Gastrocnemius medialis (tissue), 4 donors: ENCODE measurements around the gene KLRC2. TPM values are rescaled to one million over a fixed set of nuclear protein-coding genes. Genes with fewer than 3 reads are reported as not detected.
A peak's percentile ranks its signal among the peaks of the same experiment; 100 is the strongest.

Source experiments
- ATAC-seq, 2 donors: fragments of 150-250 bp; one replicate each; pipeline ENCODE4 v1.9.1; 2016
- DNase-seq, 2 donors: peaks; one replicate each; pipeline ENCODE4 v3.0.0-alpha.2; 2019
- H3K27ac ChIP-seq, 4 donors: fragments of 200-600 bp; sonication (generic); 1 replicate in 1 of 4; 2 replicates in 3 of 4; pipeline ENCODE4 v1.5.1; 2016 to 2018; ENCODE audit warnings: mild to moderate bottlenecking in 2 of 4, moderate library complexity in 1 of 4
- H3K27me3 ChIP-seq, 3 donors: fragments of 200-600 bp; sonication (generic) in 2 of 3; 1 replicate in 1 of 3; 2 replicates in 2 of 3; pipeline versions ENCODE4 v1.5.1 to v1.6.0; 2016 to 2019; ENCODE audit warnings: mild to moderate bottlenecking in 1 of 3, moderate library complexity in 1 of 3
- H3K36me3 ChIP-seq, 2 donors: fragments of 200-600 bp; sonication (generic) in 1 of 2; one replicate each; pipeline ENCODE4 v1.5.1; 2017 to 2018
- H3K4me1 ChIP-seq, 2 donors: fragments of 200-600 bp; sonication (generic) in 1 of 2; one replicate each; pipeline ENCODE4 v1.5.1; 2016 to 2017; ENCODE audit warnings: mild to moderate bottlenecking in 2 of 2
- H3K4me3 ChIP-seq, 4 donors: fragments of 200-600 bp; sonication (generic) in 3 of 4; 1 replicate in 1 of 4; 2 replicates in 3 of 4; pipeline ENCODE4 v1.5.1; 2016 to 2019; ENCODE audit warnings: mild to moderate bottlenecking in 2 of 4
- H3K9me3 ChIP-seq, 3 donors: fragments of 200-600 bp; sonication (generic) in 2 of 3; 1 replicate in 1 of 3; 2 replicates in 2 of 3; pipeline ENCODE4 v1.5.1; 2016 to 2019
- CTCF ChIP-seq, 5 experiments: fragments of 450-650 bp in 3 of 5; fragments of 200-600 bp in 2 of 5; sonication (generic) in 2 of 5; IDR thresholded peaks in 4 of 5; conservative IDR thresholded peaks in 1 of 5; 1 replicate in 4 of 5; 2 replicates in 1 of 5; pipeline ENCODE4 v1.5.1; 2016 to 2019; ENCODE audit warnings: antibody characterized with exemption in 5 of 5, mild to moderate bottlenecking in 3 of 5, moderate library complexity in 3 of 5
- POLR2A ChIP-seq, 2 donors: fragments of 450-650 bp; IDR thresholded peaks; one replicate each; pipeline ENCODE4 v1.6.1; 2017; ENCODE audit warnings: antibody characterized with exemption in 2 of 2, mild to moderate bottlenecking in 2 of 2, moderate library complexity in 2 of 2
- in situ Hi-C, 4 donors: fragments of 200-750 bp; cut with MboI; loops; one replicate each; pipeline versions ENCODE4 v1.15.0 to v1.8.0; 2017; ENCODE audit warnings: low sequenced_read_pairs in 4 of 4
- intact Hi-C: fragments of 100-400 bp; cut with DNase I; formaldehyde crosslinking; loops from one replicate; pipeline ENCODE4 v1.15.1; 2023; ENCODE audit warnings: low total_unique reads
- total RNA-seq, 4 donors: library from RNA; depleted of rRNA; stranded (reverse); fragments of >200 nt; gene quantifications; one replicate each; pipeline versions ENCODE4 v1.1.0 to v1.2.3, GENCODE V29; 2016

The KLRC2 gene
- total RNA-seq, 4 donors from 2014 or later = not detected

DNA sequence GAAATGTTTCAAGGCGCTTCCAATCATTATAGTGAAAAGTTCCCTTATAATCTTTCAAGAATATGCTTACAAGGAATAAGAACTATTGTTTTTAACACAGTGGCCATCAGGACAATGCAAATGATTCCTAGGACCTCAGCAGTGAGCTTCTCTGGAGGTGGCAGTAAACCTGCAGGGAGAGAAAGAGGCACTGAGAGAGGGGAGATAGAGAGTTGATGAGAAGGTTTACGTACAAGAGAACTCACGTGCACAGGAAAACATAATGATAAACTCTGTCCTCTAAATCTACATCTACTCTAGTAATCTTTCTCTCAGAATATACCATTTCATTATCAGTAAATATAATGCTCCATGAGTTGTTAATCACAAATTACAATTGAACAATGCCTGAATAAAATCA is 27.0 kb downstream of the KLRC2 start:
- intact Hi-C loops = no loop called here
- Histone ChIP-seq H3K9me3 (no peaks in the 10 kb centered on the region), H3K4me3 (no peak overlapping the region), H3K27me3 (no peaks in the 10 kb centered on the region), H3K36me3 (no peaks in the 10 kb centered on the region), H3K27ac (no peak overlapping the region), H3K4me1 (no peaks in the 10 kb centered on the region)
- TF ChIP-seq POLR2A (IDR thresholded peaks at IDR 0.05) (no peak), CTCF (IDR thresholded peaks at IDR 0.05 in 4 of 5, conservative IDR thresholded peaks at IDR 0.05 in 1 of 5) (no peak)
- DNase-seq (no peak), ATAC-seq (no peak)
- in situ Hi-C loops = no loop called here

DNA sequence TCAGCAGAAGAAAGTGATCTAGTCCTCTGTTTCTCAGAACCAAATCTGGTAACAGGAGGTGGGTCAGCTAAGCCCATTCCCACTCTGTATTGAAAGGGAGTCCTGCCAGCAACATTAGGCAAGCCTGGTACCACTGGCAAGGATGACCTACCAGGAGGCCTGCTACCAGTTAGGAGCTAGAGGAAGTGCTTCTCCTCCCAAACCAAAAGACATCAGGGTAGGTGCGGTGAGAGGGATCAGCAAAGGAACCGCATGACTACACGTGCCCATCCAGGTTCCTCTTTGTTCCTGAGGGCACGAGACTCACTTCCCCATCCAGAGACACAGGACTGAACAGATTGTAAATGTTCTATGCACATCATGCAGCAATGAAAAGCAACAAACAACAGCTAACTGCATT is 29.1 kb downstream of the KLRC2 start:
- DNase-seq = peak; percentile 20 to 37
- ATAC-seq = no peak
- no peaks in the 10 kb centered on the region for H3K4me1 ChIP-seq
- intact Hi-C loops = no loop called here
- H3K27ac ChIP-seq = no peak overlapping the region
- no peaks in the 10 kb centered on the region for H3K36me3 ChIP-seq
- TF ChIP-seq CTCF (IDR thresholded peaks at IDR 0.05 in 4 of 5, conservative IDR thresholded peaks at IDR 0.05 in 1 of 5) (no peak), POLR2A (IDR thresholded peaks at IDR 0.05) (no peak)
- in situ Hi-C loops = no loop called here
- H3K9me3 ChIP-seq = no peaks in the 10 kb centered on the region
- H3K27me3 ChIP-seq = no peaks in the 10 kb centered on the region
- H3K4me3 ChIP-seq = no peak overlapping the region

- Histone ChIP-seq H3K4me3 (no peak overlapping the region), H3K27ac (no peak overlapping the region), H3K27me3 (no peaks in the 10 kb centered on the region), H3K4me1 (no peaks in the 10 kb centered on the region), H3K36me3 (no peaks in the 10 kb centered on the region), H3K9me3 (no peaks in the 10 kb centered on the region)
- in situ Hi-C loops (no loop called here), intact Hi-C loops (no loop called here)
- no peak for TF ChIP-seq CTCF (IDR thresholded peaks at IDR 0.05 in 4 of 5, conservative IDR thresholded peaks at IDR 0.05 in 1 of 5)
- no peak for TF ChIP-seq POLR2A (IDR thresholded peaks at IDR 0.05)
- DNase-seq (no peak), ATAC-seq (no peak)
Observed at GRCh38 chr12:10405294-10405693, 30.5 kb downstream of the KLRC2 start.

- intact Hi-C loops = no loop called here
- DNase-seq = no peak
- no peak overlapping the region for H3K4me3 ChIP-seq
Observed at GRCh38 chr12:10404798-10405197, 31.0 kb downstream of the KLRC2 start.

More at GRCh38 chr12:10404798-10405197, 31.0 kb downstream of the KLRC2 start:
- no peak for ATAC-seq
- TF ChIP-seq CTCF (IDR thresholded peaks at IDR 0.05 in 4 of 5, conservative IDR thresholded peaks at IDR 0.05 in 1 of 5) (no peak), POLR2A (IDR thresholded peaks at IDR 0.05) (no peak)
- H3K36me3 ChIP-seq = no peaks in the 10 kb centered on the region
- no peaks in the 10 kb centered on the region for H3K4me1 ChIP-seq
- H3K27ac ChIP-seq = no peak overlapping the region
- H3K27me3 ChIP-seq = no peaks in the 10 kb centered on the region
- in situ Hi-C loops = no loop called here
- no peaks in the 10 kb centered on the region for H3K9me3 ChIP-seq
